ENCODE data around the gene ABCC9.

GRCh38 chr12:21813125-21813524, 128.1 kb downstream of the ABCC9 start:
- TF ChIP-seq CTCF (IDR thresholded peaks at IDR 0.05; ENCODE audit: low read depth, low read length) (no peak), POLR2A (IDR thresholded peaks at IDR 0.05; ENCODE audit: extremely low read depth, insufficient read length) (no peak), MAX (IDR thresholded peaks at IDR 0.05; ENCODE audit: low read depth, low read length) (no peak)

Measured in NB4 (cell line).